Measurements from ENCODE around the gene EPHB1.

EPHB1 gene

DNA sequence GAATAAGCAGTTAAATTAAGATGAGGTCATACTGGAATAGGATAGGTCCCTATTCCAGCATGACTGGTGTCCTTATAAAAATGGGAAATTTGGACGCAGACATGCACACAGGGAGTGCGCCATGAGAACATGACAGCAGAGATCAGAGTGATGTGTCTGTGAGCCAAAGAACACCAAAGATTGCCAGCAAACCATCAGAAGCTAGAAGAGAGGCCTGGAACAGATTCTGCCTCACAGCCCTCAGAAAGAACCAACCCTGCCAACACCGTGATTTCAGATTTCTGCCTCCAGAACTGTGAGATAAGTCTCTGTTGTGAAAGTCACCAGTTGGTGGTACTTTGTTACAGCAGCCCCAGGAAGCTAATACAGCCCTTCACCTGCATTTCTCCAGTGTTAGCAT lies 34.7 kb downstream of the EPHB1 start:
- TF ChIP-seq, protein P1, sequence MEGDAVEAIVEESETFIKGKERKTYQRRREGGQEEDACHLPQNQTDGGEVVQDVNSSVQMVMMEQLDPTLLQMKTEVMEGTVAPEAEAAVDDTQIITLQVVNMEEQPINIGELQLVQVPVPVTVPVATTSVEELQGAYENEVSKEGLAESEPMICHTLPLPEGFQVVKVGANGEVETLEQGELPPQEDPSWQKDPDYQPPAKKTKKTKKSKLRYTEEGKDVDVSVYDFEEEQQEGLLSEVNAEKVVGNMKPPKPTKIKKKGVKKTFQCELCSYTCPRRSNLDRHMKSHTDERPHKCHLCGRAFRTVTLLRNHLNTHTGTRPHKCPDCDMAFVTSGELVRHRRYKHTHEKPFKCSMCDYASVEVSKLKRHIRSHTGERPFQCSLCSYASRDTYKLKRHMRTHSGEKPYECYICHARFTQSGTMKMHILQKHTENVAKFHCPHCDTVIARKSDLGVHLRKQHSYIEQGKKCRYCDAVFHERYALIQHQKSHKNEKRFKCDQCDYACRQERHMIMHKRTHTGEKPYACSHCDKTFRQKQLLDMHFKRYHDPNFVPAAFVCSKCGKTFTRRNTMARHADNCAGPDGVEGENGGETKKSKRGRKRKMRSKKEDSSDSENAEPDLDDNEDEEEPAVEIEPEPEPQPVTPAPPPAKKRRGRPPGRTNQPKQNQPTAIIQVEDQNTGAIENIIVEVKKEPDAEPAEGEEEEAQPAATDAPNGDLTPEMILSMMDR (IDR thresholded peaks at IDR 0.05; ENCODE audit: borderline replicate concordance, insufficient read depth, low read depth, low read length) = no peak
- no peak overlapping the region for H3K4me3 ChIP-seq (ENCODE audit: low read depth, low read length)

DNA sequence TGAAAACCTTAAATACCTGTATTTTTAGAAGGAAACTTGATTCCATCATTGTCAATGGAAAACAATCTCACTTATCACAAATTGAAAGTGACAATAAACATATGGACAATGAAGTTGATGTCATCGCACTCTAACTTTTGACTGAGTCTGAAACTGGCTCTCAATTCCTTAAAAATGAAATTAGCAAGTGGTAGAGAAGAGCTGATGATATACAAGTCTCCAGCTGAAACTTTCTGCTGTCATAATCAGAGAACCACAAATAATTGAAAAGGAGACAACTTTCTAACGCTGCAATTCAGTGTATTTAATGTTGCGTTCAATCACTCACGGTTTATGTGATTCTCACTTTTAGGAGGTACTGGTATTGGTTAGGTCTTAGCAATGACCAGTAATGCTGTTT lies 37.5 kb downstream of the EPHB1 start:
- TF ChIP-seq, protein P1 (IDR thresholded peaks at IDR 0.05; ENCODE audit: borderline replicate concordance, insufficient read depth, low read depth, low read length) = no peak
- no peak overlapping the region for H3K4me3 ChIP-seq (ENCODE audit: low read depth, low read length)

DNA sequence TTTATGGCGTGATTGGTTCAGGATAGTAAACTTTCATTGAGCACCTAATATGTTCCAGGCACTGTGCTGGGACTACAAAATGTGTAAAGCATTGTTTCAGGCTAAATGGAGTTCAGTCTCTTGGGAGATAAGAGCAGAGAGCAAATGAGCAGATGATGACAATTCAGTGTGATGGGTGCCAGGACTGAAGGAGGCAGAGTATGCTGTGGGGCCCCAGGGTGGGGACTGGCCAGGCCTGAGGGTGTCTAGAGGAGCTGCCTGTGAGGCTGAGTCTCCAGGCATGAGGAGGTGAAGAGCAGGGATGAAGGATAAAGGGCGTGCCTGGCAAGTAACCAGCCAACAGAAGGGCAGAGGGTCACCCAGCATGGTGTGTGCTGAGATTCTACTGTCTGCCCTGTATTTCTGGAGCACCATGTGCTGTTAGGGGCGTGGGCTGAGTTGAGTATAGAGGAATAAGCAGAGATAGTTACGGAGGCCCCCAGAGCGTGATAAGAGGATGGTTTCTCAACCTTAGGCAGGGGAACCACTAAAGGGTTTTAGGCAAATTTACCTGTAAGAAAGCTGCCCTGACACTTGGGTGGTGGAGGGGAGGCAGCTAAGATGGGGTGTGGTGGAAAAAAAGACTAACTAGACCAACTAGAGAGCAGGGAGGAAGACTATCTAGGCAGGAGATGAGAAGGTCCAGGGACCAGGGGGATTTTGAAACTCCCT lies 38.5 kb downstream of the EPHB1 start:
- TF ChIP-seq, protein P1 (IDR thresholded peaks at IDR 0.05; ENCODE audit: borderline replicate concordance, insufficient read depth, low read depth, low read length) = no peak
- no peak overlapping the region for H3K4me3 ChIP-seq (ENCODE audit: low read depth, low read length)

DNA sequence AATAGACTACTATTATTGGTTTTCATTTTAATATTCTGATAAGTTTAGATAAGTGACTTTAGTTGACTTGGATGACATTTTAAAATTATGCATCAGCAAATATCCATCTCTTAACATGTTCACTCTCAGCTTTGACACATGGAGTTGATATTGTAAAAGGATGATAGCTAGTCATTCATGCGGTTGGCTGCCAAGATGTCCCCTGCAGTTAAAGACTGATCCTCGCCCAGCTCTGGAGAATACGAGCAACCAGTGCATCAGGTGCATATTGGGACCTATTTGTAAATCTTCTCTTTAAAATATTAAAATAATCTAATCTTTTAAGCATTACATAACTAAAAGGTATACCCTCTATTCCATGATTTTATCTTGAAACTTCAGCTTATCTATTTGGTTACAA lies 41.9 kb downstream of the EPHB1 start:
- TF ChIP-seq, protein P1 (IDR thresholded peaks at IDR 0.05; ENCODE audit: borderline replicate concordance, insufficient read depth, low read depth, low read length) = no peak
- H3K4me3 ChIP-seq (ENCODE audit: low read depth, low read length) = no peak overlapping the region

DNA sequence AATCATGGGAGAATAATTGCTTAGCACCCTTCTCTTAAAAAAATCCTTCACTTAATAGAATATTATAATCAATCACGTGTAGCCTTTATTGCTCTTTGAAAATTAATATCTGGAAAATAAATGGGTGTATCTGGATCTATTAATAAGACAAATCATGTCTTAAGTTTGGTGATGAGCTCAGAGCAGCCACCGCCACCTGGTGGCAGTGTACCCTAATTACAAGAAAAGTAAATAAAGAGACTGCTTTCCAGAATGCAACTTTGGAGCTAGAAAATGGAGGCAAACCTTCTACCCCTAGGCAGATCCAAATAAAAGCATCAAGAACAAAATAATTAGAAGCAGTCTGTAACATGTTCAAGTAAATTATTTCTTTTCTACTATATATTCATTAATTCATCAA lies 43.5 kb downstream of the EPHB1 start:
- TF ChIP-seq, protein P1 (IDR thresholded peaks at IDR 0.05; ENCODE audit: borderline replicate concordance, insufficient read depth, low read depth, low read length) = peak; percentile 31; the same call in 1 of the 2 replicates

DNA sequence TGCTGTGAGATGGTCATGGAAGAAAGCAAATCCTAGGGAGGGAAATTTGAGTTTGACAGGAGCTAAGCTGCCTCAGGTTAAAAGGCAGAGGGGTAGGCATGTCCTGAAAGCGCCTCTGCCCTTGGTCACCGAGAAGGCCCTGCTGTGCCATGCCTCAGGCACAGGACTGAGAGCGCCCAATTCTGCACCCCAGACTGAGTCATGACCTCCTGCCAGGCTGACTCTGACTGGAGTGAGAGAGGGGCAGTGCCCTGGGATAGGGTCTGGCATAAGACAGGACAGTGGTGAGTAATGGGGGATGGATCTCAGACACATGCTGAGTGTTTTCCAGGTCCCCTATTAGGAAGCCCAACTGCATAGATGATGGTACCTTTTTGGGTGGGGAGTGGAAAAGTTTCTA lies 44.4 kb downstream of the EPHB1 start:
- H3K4me3 ChIP-seq (ENCODE audit: low read depth, low read length) = no peak overlapping the region
- TF ChIP-seq, protein P1 (IDR thresholded peaks at IDR 0.05; ENCODE audit: borderline replicate concordance, insufficient read depth, low read depth, low read length) = no peak

More for the DNA sequence above, 43.5 kb downstream of the EPHB1 start:
- H3K4me3 ChIP-seq (ENCODE audit: low read depth, low read length) = no peak overlapping the region

DNA sequence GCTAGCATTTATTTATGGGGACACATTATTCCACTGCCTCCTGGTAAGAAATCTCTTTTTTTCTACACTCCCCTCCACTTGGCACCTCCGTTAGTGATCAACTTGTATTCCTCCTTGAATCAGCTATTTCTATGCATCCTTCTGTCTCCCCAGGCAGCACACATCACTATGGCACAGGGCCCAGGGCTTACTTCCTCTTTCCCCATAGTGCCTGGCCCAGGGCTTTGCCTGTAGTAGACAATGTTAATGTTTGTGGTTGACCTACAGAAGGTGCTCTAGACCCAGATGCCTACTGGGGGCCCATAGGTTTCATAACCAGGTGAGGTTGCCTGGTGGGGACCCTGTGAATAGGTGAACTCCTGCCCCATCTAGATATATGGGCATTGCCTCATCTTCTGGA lies 44.9 kb downstream of the EPHB1 start:
- TF ChIP-seq, protein P1 (IDR thresholded peaks at IDR 0.05; ENCODE audit: borderline replicate concordance, insufficient read depth, low read depth, low read length) = no peak
- no peak overlapping the region for H3K4me3 ChIP-seq (ENCODE audit: low read depth, low read length)
